K562 (cell line): ENCODE data around the gene VPREB1. TPM values are rescaled to one million over a fixed set of nuclear protein-coding genes. Genes with fewer than 3 reads are reported as not detected.
A peak's percentile ranks its signal among the peaks of the same experiment; 100 is the strongest.
"Not testable (repeated sequence)": the region's sequence is repeated elsewhere in the genome, so short reads cannot be mapped to it uniquely, and the experiment has no call there.

Source experiments
- ATAC-seq: fragments of 200-7000 bp; cut with Tn5 transposase; 3 replicates; pipeline ENCODE4 v1.9.1; 2020; ENCODE audit warnings: moderate library complexity
- BruUV-seq: library from RNA; stranded (reverse); fragments of 400-500 nt; replicated peaks from 2 replicates; lab custom pipeline; 2021; lab: Mats Ljungman, UMichigan
- CTCF ChIA-PET: fragments of 300-600 bp; formaldehyde crosslinking; extraction: SDS; loops from one replicate; lab custom pipeline; 2021; ENCODE audit warnings: low intra/inter-chr PET ratio; lab: Yijun Ruan, JAX
- POLR2A ChIA-PET: fragments of 300-600, 350-650 bp; sonication (Branson Sonifier 250); formaldehyde crosslinking; extraction: SDS; loops from one replicate; lab custom pipeline; 2021; ENCODE audit warnings: antibody characterized with exemption, inconsistent platforms; lab: Yijun Ruan, JAX
- DNase-seq, 4 experiments: peaks; one replicate each; pipeline versions ENCODE4 v3.0.0 to v3.0.0-alpha.2; 2011 to 2018; ENCODE audit warnings: low spot score in 3 of 4, mixed read lengths in 3 of 4; ENCODE audit errors: extremely low read depth in 1 of 4
- FAIRE-seq: peaks from 2 replicates; lab custom pipeline; 2011; peaks lifted over from hg19 to GRCh38; lab: Jason Lieb, UNC
- H2AFZ ChIP-seq: 2 replicates; pipeline ENCODE4 v1.6.0; 2011; ENCODE audit warnings: low read depth, low read length, control low read depth, inconsistent platforms
- H3K27ac ChIP-seq: fragments of 200-600 bp; 3 replicates; pipeline ENCODE4 v1.8.0; 2011; ENCODE audit warnings: low read depth, mild to moderate bottlenecking, control low read depth, inconsistent platforms, low read length, moderate library complexity, mixed read lengths; ENCODE audit errors: extremely low read depth
- H3K27me3 ChIP-seq, 2 experiments: fragments of 300-600 bp in 1 of 2; 2 replicates in 1 of 2; 3 replicates in 1 of 2; pipeline versions ENCODE4 v1.6.0 to v1.8.0; 2011; ENCODE audit warnings: inconsistent platforms in 2 of 2, low read length in 2 of 2, mild to moderate bottlenecking in 1 of 2, mixed read lengths in 1 of 2, moderate library complexity in 1 of 2; ENCODE audit not compliant: control insufficient read depth in 2 of 2, insufficient read depth in 2 of 2
- H3K36me3 ChIP-seq: fragments of 300-600 bp; 3 replicates; pipeline ENCODE4 v1.8.0; 2011; ENCODE audit warnings: mild to moderate bottlenecking, low read length, inconsistent platforms; ENCODE audit not compliant: control insufficient read depth, insufficient read depth
- H3K4me1 ChIP-seq, 2 experiments: fragments of 200-600 bp in 1 of 2; replicated peaks in 1 of 2; 2 replicates in 1 of 2; 3 replicates in 1 of 2; pipeline versions ENCODE4 v1.5.1 to v1.8.0; 2011; ENCODE audit warnings: inconsistent platforms in 2 of 2, low read length in 2 of 2, mild to moderate bottlenecking in 1 of 2, mixed read lengths in 1 of 2, moderate library complexity in 1 of 2; ENCODE audit not compliant: control insufficient read depth in 2 of 2, insufficient read depth in 2 of 2
- H3K4me2 ChIP-seq: 2 replicates; pipeline ENCODE4 v1.6.1; 2011; ENCODE audit warnings: low read length, control low read depth, inconsistent platforms, mixed read lengths; ENCODE audit not compliant: insufficient read depth
- H3K4me3 ChIP-seq: fragments of 200-600 bp; sonication (generic), shearing (Covaris generic); 2 replicates; pipeline ENCODE4 v1.5.1; 2016; ENCODE audit warnings: control low read depth, inconsistent platforms
- H3K79me2 ChIP-seq: fragments of 200-600 bp; 3 replicates; pipeline ENCODE4 v1.8.0; 2011; ENCODE audit warnings: low read length, inconsistent platforms; ENCODE audit not compliant: control insufficient read depth, insufficient read depth
- H3K9ac ChIP-seq, 2 experiments: 2 replicates each; pipeline versions ENCODE4 v1.6.0 to v1.6.1; 2011; ENCODE audit warnings: low read depth in 2 of 2, low read length in 2 of 2, control low read depth in 1 of 2, inconsistent platforms in 1 of 2, mild to moderate bottlenecking in 1 of 2, mixed read lengths in 1 of 2; ENCODE audit not compliant: insufficient read depth in 1 of 2
- H3K9me1 ChIP-seq: one replicate; pipeline ENCODE4 v1.6.0; 2011; ENCODE audit warnings: inconsistent platforms, mild to moderate bottlenecking, low read length, moderate library complexity; ENCODE audit not compliant: control insufficient read depth, insufficient read depth
- H3K9me3 ChIP-seq: replicated peaks from 2 replicates; pipeline ENCODE4 v1.5.1; 2011; ENCODE audit warnings: low read depth, low read length, inconsistent platforms; ENCODE audit not compliant: control insufficient read depth, insufficient read depth
- H4K20me1 ChIP-seq: replicated peaks from 2 replicates; pipeline ENCODE4 v1.6.1; 2011; ENCODE audit warnings: low read length, inconsistent platforms, mixed read lengths; ENCODE audit not compliant: control insufficient read depth, insufficient read depth
- WGBS: fragments of 100-300 bp; shearing (Covaris generic); methylation state at CpG from one replicate; pipeline ENCODE4 v1.1.6; 2016; ENCODE audit warnings: low coverage, mixed read lengths; ENCODE audit not compliant: insufficient coverage; ENCODE audit errors: missing lambda C conversion rate; 5-methylcytosine and 5-hydroxymethylcytosine counted together
- in situ Hi-C: fragments of 300-500 bp; cut with MboI; formaldehyde crosslinking; loops from 4 replicates; pipeline ENCODE4 v1.15.0; 2018; ENCODE audit warnings: inconsistent platforms, mixed read lengths
- intact Hi-C: fragments of 100-400 bp; cut with micrococcal nuclease; formaldehyde crosslinking; loops from 2 replicates; pipeline ENCODE4 v1.14.2; 2022
- polyA plus RNA-seq, 8 experiments: library from polyadenylated mRNA; depleted of rRNA in 4 of 8; stranded (reverse) in 5 of 8; unstranded in 3 of 8; fragments of >200 nt; fragmentation: Nextera tagmentation in 2 of 8; fragmentation: Illumina TruSeq in 1 of 8; extraction: Ambion mirVana in 2 of 8; extraction: Trizol in 1 of 8; gene quantifications; 2 replicates each; pipeline versions ENCODE4 v1.2.1 to v1.2.3, GENCODE V29; 2011 to 2014; ENCODE audit warnings: inconsistent platforms in 1 of 8, missing spikeins in 1 of 8
- total RNA-seq, 7 experiments: library from RNA; depleted of rRNA in 6 of 7; stranded (reverse); fragments of >200 nt in 6 of 7; fragmentation: Illumina TruSeq in 2 of 7; extraction: Trizol in 2 of 7; gene quantifications; 2 replicates each; pipeline versions ENCODE4 v1.2.1 to v1.2.3, GENCODE V29; 2011 to 2021; ENCODE audit warnings: low replicate concordance in 1 of 7
- TF ChIP-seq, protein P1 (sequence below), 2 experiments: fragments of 450-650 bp; IDR thresholded peaks; 2 replicates each; pipeline ENCODE4 v1.6.1; 2018; ENCODE audit warnings: mild to moderate bottlenecking in 2 of 2, low read depth in 1 of 2; ENCODE audit not compliant: partially characterized antibody in 2 of 2

The VPREB1 gene
- total and polyA plus RNA-seq, 9 of the 15 experiments (the other 6 are each of a cell fraction or from before 2014, with no cell fraction given), result not detected

DNA sequence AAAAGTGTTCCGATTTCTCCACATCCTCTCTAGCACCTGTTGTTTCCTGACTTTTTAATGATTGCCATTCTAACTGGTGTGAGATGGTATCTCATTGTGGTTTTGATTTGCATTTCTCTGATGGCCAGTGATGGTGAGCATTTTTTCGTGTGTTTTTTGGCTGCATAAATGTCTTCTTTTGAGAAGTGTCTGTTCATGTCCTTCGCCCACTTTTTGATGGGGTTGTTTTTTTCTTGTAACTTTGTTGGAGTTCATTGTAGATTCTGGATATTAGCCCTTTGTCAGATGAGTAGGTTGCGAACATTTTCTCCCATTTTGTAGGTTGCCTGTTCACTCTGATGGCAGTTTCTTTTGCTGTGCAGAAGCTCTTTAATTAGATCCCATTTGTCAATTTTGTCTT is 32.8 kb downstream of the VPREB1 start:
- H3K27ac ChIP-seq, H3K79me2 ChIP-seq, intact Hi-C loops, BruUV-seq, H3K27me3 ChIP-seq, H3K36me3 ChIP-seq, H3K4me2 ChIP-seq, H3K9ac ChIP-seq, CTCF ChIA-PET, H2AFZ ChIP-seq, H3K4me1 ChIP-seq, DNase-seq, H3K9me3 ChIP-seq, H3K9me1 ChIP-seq, ATAC-seq, H3K4me3 ChIP-seq, H4K20me1 ChIP-seq, POLR2A ChIA-PET, in situ Hi-C loops, FAIRE-seq: not testable (repeated sequence)
- WGBS, result 83% methylated on average over 3 of the region's 4 CpGs
- TF ChIP-seq, protein P1, sequence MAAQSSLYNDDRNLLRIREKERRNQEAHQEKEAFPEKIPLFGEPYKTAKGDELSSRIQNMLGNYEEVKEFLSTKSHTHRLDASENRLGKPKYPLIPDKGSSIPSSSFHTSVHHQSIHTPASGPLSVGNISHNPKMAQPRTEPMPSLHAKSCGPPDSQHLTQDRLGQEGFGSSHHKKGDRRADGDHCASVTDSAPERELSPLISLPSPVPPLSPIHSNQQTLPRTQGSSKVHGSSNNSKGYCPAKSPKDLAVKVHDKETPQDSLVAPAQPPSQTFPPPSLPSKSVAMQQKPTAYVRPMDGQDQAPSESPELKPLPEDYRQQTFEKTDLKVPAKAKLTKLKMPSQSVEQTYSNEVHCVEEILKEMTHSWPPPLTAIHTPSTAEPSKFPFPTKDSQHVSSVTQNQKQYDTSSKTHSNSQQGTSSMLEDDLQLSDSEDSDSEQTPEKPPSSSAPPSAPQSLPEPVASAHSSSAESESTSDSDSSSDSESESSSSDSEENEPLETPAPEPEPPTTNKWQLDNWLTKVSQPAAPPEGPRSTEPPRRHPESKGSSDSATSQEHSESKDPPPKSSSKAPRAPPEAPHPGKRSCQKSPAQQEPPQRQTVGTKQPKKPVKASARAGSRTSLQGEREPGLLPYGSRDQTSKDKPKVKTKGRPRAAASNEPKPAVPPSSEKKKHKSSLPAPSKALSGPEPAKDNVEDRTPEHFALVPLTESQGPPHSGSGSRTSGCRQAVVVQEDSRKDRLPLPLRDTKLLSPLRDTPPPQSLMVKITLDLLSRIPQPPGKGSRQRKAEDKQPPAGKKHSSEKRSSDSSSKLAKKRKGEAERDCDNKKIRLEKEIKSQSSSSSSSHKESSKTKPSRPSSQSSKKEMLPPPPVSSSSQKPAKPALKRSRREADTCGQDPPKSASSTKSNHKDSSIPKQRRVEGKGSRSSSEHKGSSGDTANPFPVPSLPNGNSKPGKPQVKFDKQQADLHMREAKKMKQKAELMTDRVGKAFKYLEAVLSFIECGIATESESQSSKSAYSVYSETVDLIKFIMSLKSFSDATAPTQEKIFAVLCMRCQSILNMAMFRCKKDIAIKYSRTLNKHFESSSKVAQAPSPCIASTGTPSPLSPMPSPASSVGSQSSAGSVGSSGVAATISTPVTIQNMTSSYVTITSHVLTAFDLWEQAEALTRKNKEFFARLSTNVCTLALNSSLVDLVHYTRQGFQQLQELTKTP (IDR thresholded peaks at IDR 0.05; ENCODE audit: low read depth in 1 of 2, partially characterized antibody in 2 of 2), result peak in 1 of 2 experiments; percentile 98
